Activated T-cell treated with anti-CD3 and anti-CD28 coated beads for 24 hours (primary cell): ENCODE data around the gene ATRIP.
A peak's percentile ranks its signal among the peaks of the same experiment; 100 is the strongest.
"Not testable (repeated sequence)": the region's sequence is repeated elsewhere in the genome, so short reads cannot be mapped to it uniquely, and the experiment has no call there.

ENCODE experiments used
- DNase-seq: peaks from one replicate; pipeline ENCODE4 v3.0.0-alpha.2; 2020; ENCODE audit warnings: low read depth

The ATRIP gene

GRCh38 chr3:48469046-48469915 is 22.7 kb downstream of the ATRIP start:
- no peak for DNase-seq

- no peak for DNase-seq
Measured at GRCh38 chr3:48470286-48470685, 23.7 kb downstream of the ATRIP start.

GRCh38 chr3:48472673-48472922 is 26.1 kb downstream of the ATRIP start:
- DNase-seq: no peak

- peak; percentile 92 for DNase-seq
Measured at GRCh38 chr3:48472923-48473616, 26.5 kb downstream of the ATRIP start.

GRCh38 chr3:48473617-48473952 is 27.0 kb downstream of the ATRIP start:
- DNase-seq: no peak

GRCh38 chr3:48474031-48474430 is 27.5 kb downstream of the ATRIP start:
- not testable (repeated sequence) for DNase-seq

- DNase-seq: no peak
Measured at GRCh38 chr3:48474619-48475018, 28.1 kb downstream of the ATRIP start.

GRCh38 chr3:48475188-48475587 is 28.7 kb downstream of the ATRIP start:
- no peak for DNase-seq

GRCh38 chr3:48476426-48477053 is 30.0 kb downstream of the ATRIP start:
- no peak for DNase-seq

GRCh38 chr3:48477959-48478520 is 31.5 kb downstream of the ATRIP start:
- no peak for DNase-seq

GRCh38 chr3:48478626-48479555 is 32.4 kb downstream of the ATRIP start:
- DNase-seq: no peak

GRCh38 chr3:48480891-48481290 is 34.4 kb downstream of the ATRIP start:
- DNase-seq: not testable (repeated sequence)

- DNase-seq: not testable (repeated sequence)
Measured at GRCh38 chr3:48482822-48483221, 36.3 kb downstream of the ATRIP start.

GRCh38 chr3:48486952-48487351 is 40.4 kb downstream of the ATRIP start:
- DNase-seq: no peak

- no peak for DNase-seq
Measured at GRCh38 chr3:48492461-48493202, 46.1 kb downstream of the ATRIP start.

- no peak for DNase-seq
Measured at GRCh38 chr3:48493203-48493501, 46.6 kb downstream of the ATRIP start.

GRCh38 chr3:48500656-48501055 is 54.1 kb downstream of the ATRIP start:
- DNase-seq: no peak

- no peak for DNase-seq
Measured at GRCh38 chr3:48501196-48501595, 54.7 kb downstream of the ATRIP start.

GRCh38 chr3:48502121-48502520 is 55.6 kb downstream of the ATRIP start:
- no peak for DNase-seq

- no peak for DNase-seq
Measured at GRCh38 chr3:48502728-48503168, 56.2 kb downstream of the ATRIP start.

GRCh38 chr3:48503401-48504050 is 57.0 kb downstream of the ATRIP start:
- DNase-seq: no peak
